Nephron (organoid): ENCODE data around the gene PLXNA4.
A peak's percentile ranks its signal among the peaks of the same experiment; 100 is the strongest.

Experiments
- H3K27ac Mint-ChIP-seq, 3 experiments: 2 replicates each; pipeline ENCODE4 v1.8.0; 2020; ENCODE audit warnings: mixed read lengths in 3 of 3, mild to moderate bottlenecking in 2 of 3, moderate library complexity in 1 of 3
- H3K27me3 Mint-ChIP-seq: 2 replicates; pipeline ENCODE4 v1.8.0; 2021; ENCODE audit warnings: low read depth, mild to moderate bottlenecking, moderate library complexity, mixed read lengths
- H3K36me3 Mint-ChIP-seq: 2 replicates; pipeline ENCODE4 v1.8.0; 2020; ENCODE audit warnings: low read depth, mixed read lengths
- H3K4me1 Mint-ChIP-seq: 2 replicates; pipeline ENCODE4 v1.8.0; 2020; ENCODE audit warnings: mixed read lengths
- H3K4me3 Mint-ChIP-seq, 3 experiments: 2 replicates each; pipeline ENCODE4 v1.8.0; 2020; ENCODE audit warnings: mild to moderate bottlenecking in 3 of 3, mixed read lengths in 3 of 3, moderate library complexity in 2 of 3
- H3K9me3 Mint-ChIP-seq: 2 replicates; pipeline ENCODE4 v1.8.0; 2020; ENCODE audit warnings: mixed read lengths
- TF ChIP-seq, protein P1 (sequence below), 3 experiments: fragments of 200-600 bp; sonication (generic); IDR thresholded peaks; one replicate each; pipeline ENCODE4 v1.5.0; 2021; ENCODE audit warnings: antibody characterized with exemption in 3 of 3; ENCODE audit not compliant: unreplicated experiment in 3 of 3

The PLXNA4 gene

DNA sequence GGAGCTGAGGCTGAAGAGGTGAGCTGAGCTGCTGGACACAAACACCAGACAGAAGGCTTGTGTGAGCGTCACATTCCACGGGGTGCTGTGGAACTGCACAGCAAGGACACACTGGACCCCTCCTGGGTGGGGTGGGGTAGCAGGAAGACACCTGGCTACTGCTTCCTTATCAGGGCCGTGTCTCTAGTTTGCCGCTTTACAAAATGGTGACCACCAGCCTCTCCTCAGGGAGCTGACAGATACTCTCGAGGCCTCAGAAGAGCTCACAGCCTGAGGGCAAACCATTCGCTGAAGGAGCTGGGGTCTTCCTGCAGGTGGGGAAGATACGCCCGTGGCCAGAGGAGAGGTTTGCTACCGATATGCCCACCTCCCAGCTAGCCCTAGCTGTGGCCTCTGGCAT, 461.9 kb downstream of the PLXNA4 start:
- TF ChIP-seq, protein P1, sequence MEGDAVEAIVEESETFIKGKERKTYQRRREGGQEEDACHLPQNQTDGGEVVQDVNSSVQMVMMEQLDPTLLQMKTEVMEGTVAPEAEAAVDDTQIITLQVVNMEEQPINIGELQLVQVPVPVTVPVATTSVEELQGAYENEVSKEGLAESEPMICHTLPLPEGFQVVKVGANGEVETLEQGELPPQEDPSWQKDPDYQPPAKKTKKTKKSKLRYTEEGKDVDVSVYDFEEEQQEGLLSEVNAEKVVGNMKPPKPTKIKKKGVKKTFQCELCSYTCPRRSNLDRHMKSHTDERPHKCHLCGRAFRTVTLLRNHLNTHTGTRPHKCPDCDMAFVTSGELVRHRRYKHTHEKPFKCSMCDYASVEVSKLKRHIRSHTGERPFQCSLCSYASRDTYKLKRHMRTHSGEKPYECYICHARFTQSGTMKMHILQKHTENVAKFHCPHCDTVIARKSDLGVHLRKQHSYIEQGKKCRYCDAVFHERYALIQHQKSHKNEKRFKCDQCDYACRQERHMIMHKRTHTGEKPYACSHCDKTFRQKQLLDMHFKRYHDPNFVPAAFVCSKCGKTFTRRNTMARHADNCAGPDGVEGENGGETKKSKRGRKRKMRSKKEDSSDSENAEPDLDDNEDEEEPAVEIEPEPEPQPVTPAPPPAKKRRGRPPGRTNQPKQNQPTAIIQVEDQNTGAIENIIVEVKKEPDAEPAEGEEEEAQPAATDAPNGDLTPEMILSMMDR (IDR thresholded peaks at IDR 0.05; ENCODE audit: unreplicated experiment in 3 of 3): no peak
- Mint-ChIP-seq H3K4me3 (no peak overlapping the region), H3K27me3 (peaks cover 42% of the 10 kb centered on the region), H3K27ac (peak overlapping the region in 2 of 3 experiments; percentile 55 to 88), H3K4me1 (peaks cover 24% of the 10 kb centered on the region), H3K9me3 (no peaks in the 10 kb centered on the region), H3K36me3 (no peaks in the 10 kb centered on the region)

DNA sequence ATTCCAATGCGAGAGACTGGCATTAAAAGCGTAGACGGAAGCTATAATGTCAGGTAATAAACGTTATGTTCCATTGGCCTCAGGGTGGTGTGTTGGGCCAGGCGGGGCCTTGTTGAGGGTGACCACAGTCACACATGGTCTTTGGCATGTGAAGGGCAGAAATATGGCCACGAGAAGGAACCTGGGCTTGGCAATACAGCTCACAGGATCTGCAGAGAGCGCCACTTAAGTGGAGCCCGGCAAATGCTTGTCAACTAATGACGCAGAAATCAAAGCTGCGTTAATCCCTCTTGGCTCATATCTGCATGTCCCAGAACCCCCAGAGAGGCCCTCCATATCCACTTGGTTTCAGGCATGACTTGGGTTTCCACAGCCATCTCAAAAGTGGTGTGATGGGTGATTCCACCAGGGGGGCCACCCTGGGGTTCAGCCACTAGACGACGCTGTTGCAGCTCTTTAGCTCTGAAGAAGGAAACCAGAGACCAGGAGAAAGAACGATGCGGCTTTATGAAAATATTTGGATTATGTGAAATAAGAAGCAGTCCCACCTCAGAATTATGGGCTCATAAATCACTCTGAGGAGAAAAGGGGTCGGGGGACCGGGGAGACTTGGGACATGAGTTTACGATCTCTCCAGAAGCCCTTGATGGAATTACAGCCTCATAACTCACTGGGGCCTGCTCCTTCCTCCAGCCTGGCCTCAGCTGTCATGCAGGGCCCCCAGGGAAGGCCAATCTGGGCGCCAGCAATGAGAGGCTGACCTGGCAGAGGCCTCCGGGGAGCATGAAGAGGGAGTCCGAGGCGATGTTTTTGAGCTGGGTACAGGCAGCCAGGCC, 462.5 kb downstream of the PLXNA4 start:
- H3K9me3 Mint-ChIP-seq: no peaks in the 10 kb centered on the region
- no peaks in the 10 kb centered on the region for H3K36me3 Mint-ChIP-seq
- peak overlapping the region in 1 of 3 experiments; percentile 10 for H3K4me3 Mint-ChIP-seq
- peaks cover 24% of the 10 kb centered on the region for H3K4me1 Mint-ChIP-seq
- H3K27ac Mint-ChIP-seq: peak overlapping the region in 2 of 3 experiments; percentile 55 to 88
- TF ChIP-seq, protein P1 (IDR thresholded peaks at IDR 0.05; ENCODE audit: unreplicated experiment in 3 of 3): peak; percentile 20 to 50 (median 35)
- H3K27me3 Mint-ChIP-seq: peaks cover 42% of the 10 kb centered on the region

DNA sequence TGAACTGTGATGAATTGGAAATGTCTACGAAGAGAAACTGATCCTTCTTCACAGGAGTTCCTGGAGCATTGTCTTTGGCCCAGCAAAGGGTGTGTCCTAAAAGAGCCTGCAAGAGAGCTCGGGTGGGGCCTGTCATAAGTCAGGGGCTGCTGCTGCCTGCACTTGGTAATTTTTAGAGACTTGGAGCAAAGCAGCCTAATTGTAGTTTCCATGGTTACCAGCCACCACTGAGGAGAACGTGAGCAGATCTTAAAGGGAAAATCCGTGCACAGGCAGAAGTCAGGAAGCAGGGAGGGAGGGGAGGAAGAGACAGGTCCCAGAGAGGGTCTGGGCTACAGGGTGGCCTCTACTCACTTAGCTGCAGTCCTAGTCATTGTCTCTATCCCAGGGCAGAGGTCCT, 463.6 kb downstream of the PLXNA4 start:
- peaks cover 24% of the 10 kb centered on the region for H3K4me1 Mint-ChIP-seq
- no peaks in the 10 kb centered on the region for H3K36me3 Mint-ChIP-seq
- TF ChIP-seq, protein P1 (IDR thresholded peaks at IDR 0.05; ENCODE audit: unreplicated experiment in 3 of 3): no peak
- H3K4me3 Mint-ChIP-seq: no peak overlapping the region
- peak overlapping the region in 1 of 3 experiments; percentile 22 for H3K27ac Mint-ChIP-seq
- peaks cover 31% of the 10 kb centered on the region for H3K27me3 Mint-ChIP-seq
- H3K9me3 Mint-ChIP-seq: no peaks in the 10 kb centered on the region

DNA sequence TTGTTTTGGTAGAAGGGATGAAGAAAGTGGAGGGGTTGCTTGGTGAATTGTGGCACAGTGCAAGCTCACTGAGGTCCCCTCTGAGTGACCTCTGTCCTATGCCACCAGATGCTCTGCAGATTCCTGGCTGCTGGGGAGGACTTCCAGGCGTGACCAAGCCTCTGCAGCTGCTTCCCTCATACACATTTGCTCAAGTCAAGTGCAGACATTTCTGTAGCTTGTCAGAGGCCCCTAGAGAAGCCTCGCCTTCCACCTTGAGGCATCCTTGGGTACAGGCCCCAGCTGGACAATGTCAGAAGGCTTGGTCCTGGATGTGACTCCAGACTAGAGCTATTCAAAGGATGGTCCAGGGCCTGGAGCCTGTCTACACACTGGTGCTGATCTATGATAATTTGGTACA, 464.2 kb downstream of the PLXNA4 start:
- Mint-ChIP-seq H3K27ac (peak overlapping the region in 1 of 3 experiments; percentile 22), H3K36me3 (no peaks in the 10 kb centered on the region), H3K4me3 (peak overlapping the region in 1 of 3 experiments; percentile 10), H3K9me3 (no peaks in the 10 kb centered on the region), H3K27me3 (peaks cover 29% of the 10 kb centered on the region), H3K4me1 (peaks cover 24% of the 10 kb centered on the region)
- TF ChIP-seq, protein P1 (IDR thresholded peaks at IDR 0.05; ENCODE audit: unreplicated experiment in 3 of 3): no peak

DNA sequence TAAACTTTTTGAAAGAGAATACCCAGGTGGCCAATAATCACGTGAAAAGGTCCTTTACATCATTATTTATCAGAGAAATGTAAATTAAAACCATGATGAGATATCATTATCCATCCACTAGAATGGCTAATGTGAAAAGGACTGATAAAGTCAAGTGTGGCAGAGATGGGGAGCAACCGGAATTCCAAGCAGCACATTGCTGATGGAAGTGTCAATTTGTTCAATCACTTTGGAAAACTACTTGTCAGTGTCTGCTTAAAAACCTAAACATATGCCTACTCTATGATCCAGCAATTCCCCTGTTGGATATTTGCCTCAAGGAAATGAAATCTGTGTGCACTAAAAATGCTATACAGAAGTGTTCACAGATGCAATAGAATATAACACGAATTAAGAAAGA, 465.6 kb downstream of the PLXNA4 start:
- H3K27ac Mint-ChIP-seq: no peak overlapping the region
- TF ChIP-seq, protein P1 (IDR thresholded peaks at IDR 0.05; ENCODE audit: unreplicated experiment in 3 of 3): no peak
- H3K4me3 Mint-ChIP-seq: no peak overlapping the region
- H3K9me3 Mint-ChIP-seq: no peaks in the 10 kb centered on the region
- peaks cover 24% of the 10 kb centered on the region for H3K4me1 Mint-ChIP-seq
- H3K36me3 Mint-ChIP-seq: no peaks in the 10 kb centered on the region
- peaks cover 16% of the 10 kb centered on the region for H3K27me3 Mint-ChIP-seq

DNA sequence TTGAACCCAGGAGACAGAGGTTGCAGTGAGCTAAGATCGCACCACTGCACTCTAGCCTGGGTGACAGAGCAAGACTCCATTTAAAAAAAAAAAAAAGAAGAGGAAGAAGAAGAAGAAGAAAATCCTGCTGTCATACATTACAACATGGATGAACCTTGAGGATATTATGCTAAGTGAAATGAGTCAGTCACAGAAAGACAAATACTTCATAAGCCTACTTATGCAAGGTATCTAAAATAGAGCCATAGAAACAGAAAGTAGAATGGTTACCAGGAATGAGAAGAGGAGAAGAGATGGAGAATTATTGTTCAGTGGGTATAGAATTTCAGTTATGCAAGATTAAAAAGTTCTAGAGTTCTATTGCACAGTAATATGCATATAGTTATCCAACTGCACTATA, 466.5 kb downstream of the PLXNA4 start:
- H3K9me3 Mint-ChIP-seq: no peaks in the 10 kb centered on the region
- H3K4me3 Mint-ChIP-seq: no peak overlapping the region
- no peak overlapping the region for H3K27ac Mint-ChIP-seq
- peaks cover 24% of the 10 kb centered on the region for H3K4me1 Mint-ChIP-seq
- no peaks in the 10 kb centered on the region for H3K36me3 Mint-ChIP-seq
- TF ChIP-seq, protein P1 (IDR thresholded peaks at IDR 0.05; ENCODE audit: unreplicated experiment in 3 of 3): no peak
- peaks cover 16% of the 10 kb centered on the region for H3K27me3 Mint-ChIP-seq
